Left cardiac atrium (tissue), 4 donors: ENCODE data around the gene ANK3. TPM values are rescaled to one million over a fixed set of nuclear protein-coding genes. Genes with fewer than 3 reads are reported as not detected.
A peak's percentile ranks its signal among the peaks of the same experiment; 100 is the strongest.

Source experiments
- ATAC-seq, 2 donors: fragments of 200-7000 bp; cut with Tn5 transposase; one replicate each; pipeline ENCODE4 v1.9.1; 2020; ENCODE audit warnings: mild to moderate bottlenecking in 2 of 2, moderate library complexity in 2 of 2
- DNase-seq: peaks from one replicate; pipeline ENCODE4 v3.0.0-alpha.2; 2020
- intact Hi-C, 2 donors: fragments of 100-400 bp; cut with DNase I; formaldehyde crosslinking; loops; one replicate each; pipeline versions ENCODE4 v1.14.1 to v1.15.1; 2022 to 2023
- total RNA-seq, 2 donors: library from RNA; stranded (reverse); fragmentation: NEBNext Ultra II Directional; extraction: Animal tissue kit (Norgen Biotek cat#: 25700); gene quantifications; one replicate each; pipeline ENCODE4 v1.2.1, GENCODE V29; 2021
- donor health status: DM: no; HTN: yes; CAD: no.
- donor health status: DM: no; HTN: yes; CAD: no; lungs with severe emphysema.
- donor health status: DM: yes; HTN: yes; CAD: no.
- donor health status: Dilated cardiomyopathy.

Gene ANK3
- total RNA-seq, 2 donors from 2014 or later = 142 to 199 TPM

DNA sequence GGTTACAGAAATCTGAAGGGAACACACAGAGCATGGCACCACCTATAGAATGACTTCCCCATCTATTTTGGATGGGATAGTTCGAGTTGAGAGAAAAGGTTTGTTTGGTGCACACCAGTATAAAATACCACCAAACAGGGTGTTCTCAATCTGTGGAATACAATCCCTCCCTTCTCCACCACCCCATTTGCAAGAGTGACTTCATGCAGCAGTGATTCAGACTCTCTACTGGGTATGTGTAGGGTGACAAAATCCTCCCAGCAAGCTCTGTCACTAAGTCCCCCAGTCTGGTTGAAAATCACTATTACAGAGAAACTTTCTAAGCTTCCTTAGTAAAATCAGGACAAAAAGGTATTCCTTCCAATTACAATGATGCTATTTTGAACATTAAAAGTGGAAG lies 69.0 kb downstream of the ANK3 start:
- ATAC-seq (no peak), DNase-seq (no peak)
- intact Hi-C loops = no loop called here

DNA sequence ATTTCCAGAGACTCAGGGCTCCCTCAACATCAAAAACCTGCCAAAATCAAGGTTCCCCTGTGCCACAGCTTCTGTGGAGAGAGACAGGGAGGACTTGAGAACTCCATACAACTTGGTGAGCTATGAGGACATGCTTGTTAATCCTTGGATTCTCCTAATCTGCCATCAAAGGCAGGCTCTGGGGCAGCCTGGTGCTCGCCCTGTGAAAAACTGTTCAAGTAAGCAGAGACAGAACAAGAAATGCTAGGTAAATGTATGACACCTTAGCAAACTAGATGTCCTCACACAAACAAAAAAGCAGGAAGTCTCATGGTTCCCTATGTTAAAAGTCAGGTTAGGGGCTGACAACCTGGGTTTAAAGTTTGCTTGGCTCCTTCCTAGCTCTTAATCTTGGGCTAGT lies 73.6 kb downstream of the ANK3 start:
- DNase-seq (no peak), ATAC-seq (no peak)
- intact Hi-C loops = no loop called here

DNA sequence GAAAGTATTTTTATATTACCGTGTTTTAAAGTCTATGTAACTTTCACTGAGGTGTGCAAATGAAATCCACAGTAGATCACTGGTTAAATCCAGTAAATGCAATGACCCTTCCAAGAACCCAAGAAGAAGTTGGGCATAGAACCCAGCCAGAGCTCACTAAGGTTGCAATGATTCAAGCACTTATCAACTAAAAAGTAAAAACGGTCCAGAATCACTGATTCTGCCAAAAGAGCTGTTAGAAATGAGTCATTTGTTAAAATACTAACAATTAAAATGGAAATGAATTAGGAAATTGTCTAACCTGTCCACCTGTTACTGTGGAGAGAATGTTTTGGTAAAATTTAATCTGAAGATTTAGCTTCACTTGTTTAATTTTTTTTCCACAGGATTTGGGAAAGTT lies 74.4 kb downstream of the ANK3 start:
- intact Hi-C loops = no loop called here
- ATAC-seq (peak in 1 of 2 donors; percentile 61), DNase-seq (no peak)

DNA sequence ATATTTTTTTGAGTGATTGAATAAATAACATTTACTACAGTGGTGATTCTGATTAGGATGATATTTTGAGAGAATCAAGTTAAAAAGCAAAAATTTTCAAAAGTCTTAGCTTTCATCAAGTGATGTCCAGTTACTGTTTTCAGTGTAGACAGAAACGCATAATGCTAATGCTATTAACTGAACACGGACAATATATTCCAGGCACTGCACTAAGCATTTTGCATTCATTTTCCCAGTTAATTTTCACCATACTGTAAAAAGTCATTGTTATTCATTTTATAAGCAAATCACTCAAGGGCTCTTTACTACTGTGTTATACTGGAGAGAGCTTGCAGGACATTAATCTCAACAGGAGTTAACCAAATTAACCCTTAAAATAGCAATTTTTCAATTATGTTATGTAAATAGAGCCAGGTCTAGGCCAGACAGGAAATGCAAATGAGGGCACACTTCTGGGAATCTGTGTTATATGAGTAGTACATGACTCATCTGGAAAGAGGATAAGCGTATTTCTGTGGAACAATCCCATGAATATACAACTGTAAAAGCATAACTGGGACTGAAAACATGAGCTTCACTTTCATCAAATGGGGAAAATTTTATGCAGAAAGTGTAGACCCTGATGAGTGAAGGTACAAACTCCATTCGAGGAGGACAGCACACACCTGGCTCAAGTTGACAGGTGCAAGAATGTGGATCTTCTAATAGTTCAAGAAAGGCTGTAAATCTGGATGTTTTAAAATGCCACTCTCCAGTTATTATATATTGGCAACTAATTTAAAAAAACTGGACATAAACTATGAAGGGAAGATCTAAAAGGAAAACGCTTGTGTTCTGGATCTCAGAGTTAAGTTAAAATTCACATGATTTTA lies 75.4 kb downstream of the ANK3 start:
- intact Hi-C loops = no loop called here
- ATAC-seq (peak in 1 of 2 donors; percentile 89), DNase-seq (no peak)

DNA sequence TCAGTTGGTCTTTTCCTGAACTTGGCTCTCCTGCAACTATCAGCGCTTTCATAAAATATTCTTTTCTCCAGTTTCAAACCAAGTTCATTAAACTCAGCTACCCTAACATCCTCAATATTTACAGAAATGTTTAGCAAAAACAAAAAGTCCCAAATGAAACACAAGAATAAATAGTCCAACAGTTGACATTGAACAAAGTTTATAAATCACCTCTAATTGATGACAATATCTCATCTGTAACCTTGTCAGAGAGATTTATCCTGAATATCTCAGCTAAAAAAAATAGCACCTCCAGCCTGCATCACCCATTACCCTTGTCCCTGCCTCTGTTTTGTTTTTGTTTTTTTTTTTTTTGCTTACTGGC lies 76.1 kb downstream of the ANK3 start:
- DNase-seq (no peak), ATAC-seq (no peak)
- intact Hi-C loops = no loop called here

DNA sequence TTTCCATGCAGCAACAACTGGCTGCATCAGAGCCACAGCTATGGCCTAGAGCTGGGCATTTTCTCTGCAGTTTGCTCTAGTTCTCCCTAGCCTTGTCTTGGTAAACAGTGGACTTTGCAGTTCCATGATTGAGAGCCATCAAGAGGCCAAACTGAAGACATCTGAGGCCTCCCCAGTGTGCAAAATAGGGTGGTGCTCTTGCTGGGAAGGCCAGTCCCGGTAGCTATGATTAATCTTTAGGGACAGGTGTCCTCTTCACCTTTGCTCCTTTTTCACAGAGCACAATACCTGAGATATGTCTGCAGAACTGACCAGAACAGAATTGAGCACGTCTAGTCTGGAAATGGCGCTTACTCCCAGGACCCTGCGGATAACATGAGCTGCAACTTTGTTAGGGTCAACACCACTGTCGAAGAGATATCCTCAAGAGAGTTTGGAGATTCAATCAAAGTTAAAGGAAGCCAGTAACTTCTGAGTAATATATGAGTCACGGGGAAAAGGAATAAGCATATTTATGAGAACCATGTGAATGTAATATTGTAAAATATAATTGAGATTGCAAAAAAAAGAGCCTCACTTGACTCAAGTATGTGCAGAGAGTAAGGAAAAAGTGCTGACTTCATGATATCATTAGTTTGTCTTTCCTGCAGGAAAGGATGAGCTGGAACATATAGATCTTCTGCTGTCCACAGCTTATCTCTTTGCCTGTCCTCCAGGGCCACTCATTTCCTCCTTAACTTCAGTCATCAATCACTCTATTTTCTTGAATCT lies 76.7 kb downstream of the ANK3 start:
- intact Hi-C loops = no loop called here
- ATAC-seq (no peak), DNase-seq (no peak)

GRCh38 chr10:60311821-60312220 lies 77.9 kb downstream of the ANK3 start:
- ATAC-seq = no peak
- intact Hi-C loops = no loop called here
- no peak for DNase-seq

DNA sequence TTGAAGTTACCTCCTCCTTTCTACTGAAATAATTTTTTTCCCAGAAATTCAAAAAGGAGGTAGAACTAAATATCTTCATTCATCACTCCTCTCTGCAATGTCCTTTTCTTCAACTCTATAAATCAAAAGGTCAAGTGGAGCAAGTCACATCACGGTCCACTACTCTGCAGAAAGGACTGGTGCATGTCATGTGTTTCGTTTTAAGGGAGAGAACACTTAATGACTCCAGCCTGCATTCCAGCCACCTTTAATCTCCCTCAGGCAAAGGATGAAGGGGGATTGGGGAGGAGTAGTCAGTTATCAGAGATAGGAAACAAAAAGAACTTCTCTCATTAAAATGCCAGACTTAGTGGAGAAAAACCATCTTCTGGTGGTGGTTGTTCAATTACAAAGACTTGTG lies 78.9 kb downstream of the ANK3 start:
- intact Hi-C loops = no loop called here
- ATAC-seq (no peak), DNase-seq (no peak)

GRCh38 chr10:60309891-60310290 lies 79.8 kb downstream of the ANK3 start:
- DNase-seq (no peak), ATAC-seq (no peak)
- intact Hi-C loops = no loop called here

- intact Hi-C loops = no loop called here
- no peak for DNase-seq
- ATAC-seq = no peak
Observed at GRCh38 chr10:60309371-60309770, 80.3 kb downstream of the ANK3 start.

- intact Hi-C loops = no loop called here
- ATAC-seq (peak in 1 of 2 donors; percentile 59), DNase-seq (no peak)
Observed at GRCh38 chr10:60305380-60305892, 84.2 kb downstream of the ANK3 start.

DNA sequence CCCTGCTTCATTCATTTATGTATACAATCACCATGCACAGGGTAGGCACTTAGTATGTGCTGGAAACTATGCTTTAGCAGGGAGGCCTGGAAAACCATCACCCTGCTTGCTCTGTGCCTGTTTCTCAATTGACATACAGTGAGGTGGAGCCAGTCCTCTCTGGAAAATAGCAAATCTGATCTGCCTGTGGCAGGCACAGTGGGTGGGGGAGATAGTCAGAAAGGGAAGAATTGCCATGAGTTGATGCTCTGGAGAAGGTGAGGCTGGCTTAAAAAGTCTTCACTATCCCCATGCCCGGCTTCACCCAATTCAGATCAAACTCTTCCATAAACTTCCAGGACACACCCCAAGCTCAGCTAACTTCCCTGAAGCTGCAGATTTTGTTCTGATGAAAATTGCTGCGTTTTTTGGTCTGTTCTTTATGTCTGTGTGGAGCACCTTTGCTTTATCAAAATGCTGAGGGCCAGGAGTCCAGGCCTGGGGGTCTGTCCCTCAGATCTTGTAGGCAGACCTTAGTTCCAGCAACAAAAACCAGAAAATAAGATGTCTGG lies 84.8 kb downstream of the ANK3 start:
- intact Hi-C loops = no loop called here
- DNase-seq = no peak
- no peak for ATAC-seq

- no peak for DNase-seq
- intact Hi-C loops = no loop called here
- ATAC-seq = no peak
Observed at GRCh38 chr10:60303778-60304177, 85.9 kb downstream of the ANK3 start.

DNA sequence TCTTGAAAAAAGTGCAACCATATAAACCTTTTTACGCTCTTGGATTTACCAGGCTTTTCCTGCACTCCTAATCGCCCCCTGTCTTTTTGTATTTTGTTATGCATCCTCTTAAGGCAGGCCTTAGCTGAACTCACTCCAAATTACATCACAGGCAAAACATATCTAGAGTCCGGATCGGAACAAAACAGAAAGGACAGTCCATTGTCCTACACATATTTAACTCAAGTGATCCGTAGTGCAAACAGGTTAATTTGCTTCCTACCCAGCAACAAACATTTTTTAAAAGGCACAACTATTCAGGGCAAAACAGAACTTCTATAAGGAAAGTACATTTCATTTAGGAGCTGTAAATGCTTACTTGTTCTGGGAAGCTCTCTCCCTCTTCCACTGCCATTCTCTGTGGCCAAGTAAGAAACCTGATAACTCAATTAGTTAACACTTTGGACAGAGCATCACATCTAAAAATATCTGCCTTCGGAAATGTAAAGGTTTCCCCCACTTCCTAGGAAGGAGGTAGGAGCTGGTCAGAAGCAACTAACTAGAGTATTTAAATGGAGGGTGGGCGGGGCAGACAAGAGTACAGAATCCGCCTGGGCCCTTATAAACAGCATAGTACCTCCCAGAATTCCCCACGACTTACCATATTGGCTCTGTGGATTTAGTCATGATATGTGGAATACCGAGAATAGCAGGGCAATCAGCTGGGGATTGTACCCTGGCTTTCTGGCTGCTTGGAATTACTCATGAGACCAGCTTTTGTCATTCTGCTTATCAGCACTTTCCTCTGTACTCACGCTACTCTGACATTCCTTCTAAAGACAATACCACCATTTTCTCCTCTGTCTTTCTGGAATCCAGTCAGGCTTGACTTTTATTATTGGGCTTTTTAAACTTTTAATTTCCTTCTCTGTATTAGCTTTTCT lies 89.5 kb downstream of the ANK3 start:
- intact Hi-C loops = no loop called here
- ATAC-seq (peak; percentile 88 to 91), DNase-seq (peak; percentile 37)

DNA sequence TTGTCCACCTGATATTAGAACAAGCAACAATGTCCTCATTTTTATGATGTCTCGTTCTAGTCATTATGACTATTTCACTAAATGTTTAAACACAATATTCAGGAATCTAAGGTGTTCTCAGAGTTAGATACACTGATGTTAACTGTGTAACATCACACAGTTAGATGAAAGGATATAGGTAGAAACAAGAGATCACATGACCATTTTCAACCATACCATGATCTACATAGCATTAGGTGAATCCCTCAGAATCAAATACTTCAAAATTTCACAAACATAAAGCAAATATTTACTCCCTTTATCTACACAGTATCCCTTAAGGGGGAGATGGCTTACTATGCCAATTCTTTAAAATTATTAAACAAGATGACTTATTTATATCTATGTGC lies 90.3 kb downstream of the ANK3 start:
- no peak for DNase-seq
- intact Hi-C loops = no loop called here
- ATAC-seq = no peak

DNA sequence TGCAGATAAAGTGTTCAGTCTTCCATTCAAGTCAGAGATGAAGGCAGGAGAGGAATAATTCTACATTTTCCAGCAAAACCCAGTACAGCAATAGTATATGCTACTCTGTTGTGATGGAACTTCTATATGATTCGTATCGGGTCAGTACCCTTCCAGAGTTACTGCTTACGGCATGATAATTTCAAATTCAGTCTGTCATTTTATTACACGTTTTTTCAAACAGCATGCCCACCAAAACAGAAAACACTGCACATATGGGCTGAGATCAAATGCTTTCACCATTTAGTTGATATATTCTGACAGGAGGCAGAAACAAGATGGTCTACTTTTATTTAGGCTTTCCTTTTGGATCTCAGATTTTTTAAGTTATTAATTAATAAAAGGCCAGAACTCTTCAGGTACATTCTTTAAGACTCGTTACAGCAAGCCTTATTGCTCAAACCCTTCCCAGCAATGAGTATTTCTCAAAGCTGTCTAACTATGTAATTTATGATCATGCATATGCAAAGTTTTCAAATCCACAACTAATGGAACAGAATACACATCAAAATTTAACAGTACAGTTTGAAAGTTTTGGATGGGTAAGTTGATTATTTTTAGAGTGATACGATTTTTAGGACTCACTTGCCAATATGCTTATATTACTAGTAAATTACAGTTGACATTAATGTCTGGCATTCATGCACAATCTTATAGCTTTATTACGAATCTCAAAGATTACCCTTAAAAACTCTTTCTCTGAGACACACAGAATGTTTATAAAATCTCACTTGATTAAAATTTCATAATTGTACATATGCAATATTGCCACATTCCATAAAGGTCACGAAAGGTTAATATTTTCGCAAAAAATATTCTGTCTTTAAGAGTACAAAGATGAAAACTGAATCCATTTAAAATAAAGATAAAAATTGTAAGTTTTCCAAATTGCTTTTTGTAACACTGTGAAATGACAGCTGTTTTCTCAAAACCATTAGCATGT lies 91.0 kb downstream of the ANK3 start:
- intact Hi-C loops = no loop called here
- DNase-seq (no peak), ATAC-seq (no peak)

DNA sequence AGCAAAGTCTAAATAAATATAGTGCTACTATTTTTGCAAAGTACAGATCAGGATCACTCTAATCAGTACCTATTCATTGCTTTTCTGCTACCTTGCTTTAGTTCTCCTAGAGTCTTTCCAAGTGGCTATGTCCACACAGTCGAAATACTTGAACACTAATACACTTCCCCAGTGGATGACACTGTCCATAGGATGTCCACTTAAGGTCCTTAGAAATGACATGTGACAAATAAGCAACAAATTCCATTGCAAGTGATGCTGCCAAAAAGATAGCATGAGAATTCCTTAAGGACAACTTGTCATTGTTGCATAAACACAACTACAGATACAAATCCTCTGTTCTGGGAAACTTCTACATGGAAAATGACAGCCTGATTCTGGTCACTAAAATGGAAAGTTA lies 93.6 kb downstream of the ANK3 start:
- no peak for DNase-seq
- intact Hi-C loops = no loop called here
- ATAC-seq = no peak
